GM11168 (cell line): ENCODE results near the gene SH3BP4.

ENCODE experiments used
- in situ Hi-C: fragments of 300-500 bp; cut with MboI; formaldehyde crosslinking; loops from one replicate; pipeline ENCODE4 v1.12.0; 2022; ENCODE audit warnings: low sequenced_read_pairs; ENCODE audit not compliant: unreplicated experiment

Gene SH3BP4

GRCh38 chr2:234979204-234980167 is 27.7 kb downstream of the SH3BP4 start:
- in situ Hi-C loops, result no loop called here

GRCh38 chr2:234980451-234981187 is 28.8 kb downstream of the SH3BP4 start:
- in situ Hi-C loops, result no loop called here

- in situ Hi-C loops, result no loop called here
Measured at GRCh38 chr2:234981197-234982095, 29.6 kb downstream of the SH3BP4 start.

- in situ Hi-C loops, result no loop called here
Measured at GRCh38 chr2:234982096-234982834, 30.4 kb downstream of the SH3BP4 start.

GRCh38 chr2:234983011-234983726 is 31.4 kb downstream of the SH3BP4 start:
- in situ Hi-C loops, result no loop called here

- in situ Hi-C loops, result no loop called here
Measured at GRCh38 chr2:234985608-234986245, 33.9 kb downstream of the SH3BP4 start.

- in situ Hi-C loops, result no loop called here
Measured at GRCh38 chr2:234986390-234986789, 34.6 kb downstream of the SH3BP4 start.

- in situ Hi-C loops, result no loop called here
Measured at GRCh38 chr2:234986876-234987720, 35.3 kb downstream of the SH3BP4 start.

- in situ Hi-C loops, result no loop called here
Measured at GRCh38 chr2:234987754-234988153, 35.9 kb downstream of the SH3BP4 start.

- in situ Hi-C loops, result no loop called here
Measured at GRCh38 chr2:234988491-234988890, 36.7 kb downstream of the SH3BP4 start.

- in situ Hi-C loops, result no loop called here
Measured at GRCh38 chr2:234989183-234989701, 37.4 kb downstream of the SH3BP4 start.

- in situ Hi-C loops, result no loop called here
Measured at GRCh38 chr2:234990300-234990699, 38.5 kb downstream of the SH3BP4 start.

GRCh38 chr2:234991290-234991689 is 39.5 kb downstream of the SH3BP4 start:
- in situ Hi-C loops, result no loop called here

GRCh38 chr2:234991793-234992192 is 40.0 kb downstream of the SH3BP4 start:
- in situ Hi-C loops, result no loop called here

- in situ Hi-C loops, result no loop called here
Measured at GRCh38 chr2:234992196-234992595, 40.4 kb downstream of the SH3BP4 start.

- in situ Hi-C loops, result no loop called here
Measured at GRCh38 chr2:234992624-234993349, 41.0 kb downstream of the SH3BP4 start.

- in situ Hi-C loops, result no loop called here
Measured at GRCh38 chr2:234993541-234993981, 41.7 kb downstream of the SH3BP4 start.
